GM19193 (cell line): ENCODE measurements around the gene NES.

Experiments
- POLR2A ChIP-seq: IDR thresholded peaks from 4 replicates; pipeline ENCODE4 v1.6.1; 2011; ENCODE audit not compliant: insufficient read depth, insufficient read length; ENCODE audit errors: extremely low read depth

NES gene

GRCh38 chr1:156692925-156693847 lies 16.0 kb upstream of the NES start:
- no peak for TF ChIP-seq POLR2A

GRCh38 chr1:156692441-156692924 lies 15.3 kb upstream of the NES start:
- no peak for TF ChIP-seq POLR2A

GRCh38 chr1:156691665-156692440 lies 14.6 kb upstream of the NES start:
- TF ChIP-seq POLR2A: no peak

GRCh38 chr1:156691191-156691590 lies 14.0 kb upstream of the NES start:
- TF ChIP-seq POLR2A: no peak

- TF ChIP-seq POLR2A: no peak
Observed at GRCh38 chr1:156690675-156691036, 13.4 kb upstream of the NES start.

- no peak for TF ChIP-seq POLR2A
Observed at GRCh38 chr1:156689953-156690674, 12.9 kb upstream of the NES start.

- TF ChIP-seq POLR2A: no peak
Observed at GRCh38 chr1:156689035-156689952, 12.1 kb upstream of the NES start.

GRCh38 chr1:156684227-156684782 lies 7.1 kb upstream of the NES start:
- no peak for TF ChIP-seq POLR2A

- TF ChIP-seq POLR2A: no peak
Observed at GRCh38 chr1:156682166-156682890, 5.1 kb upstream of the NES start.

GRCh38 chr1:156681196-156681960 lies 4.2 kb upstream of the NES start:
- no peak for TF ChIP-seq POLR2A

GRCh38 chr1:156680056-156680455 lies 2.8 kb upstream of the NES start:
- no peak for TF ChIP-seq POLR2A
